Mesothelial cell of epicardium (in vitro differentiated cells): Measurements from ENCODE around the gene TENM4. TPM values are rescaled to one million over a fixed set of nuclear protein-coding genes. Genes with fewer than 3 reads are reported as not detected.
A peak's percentile ranks its signal among the peaks of the same experiment; 100 is the strongest.

ENCODE experiments used
- DNase-seq, 2 experiments: peaks; one replicate each; pipeline ENCODE4 v3.0.0; 2021; ENCODE audit warnings: low spot score in 2 of 2; ENCODE audit not compliant: unreplicated experiment in 2 of 2
- H3K27ac Mint-ChIP-seq: 2 replicates; pipeline ENCODE4 v1.8.0; 2021; ENCODE audit warnings: mixed read lengths
- H3K27me3 Mint-ChIP-seq: 2 replicates; pipeline ENCODE4 v1.8.0; 2021; ENCODE audit warnings: low read depth, mixed read lengths
- H3K36me3 Mint-ChIP-seq: 2 replicates; pipeline ENCODE4 v1.8.0; 2021; ENCODE audit warnings: mixed read lengths
- H3K4me1 Mint-ChIP-seq: 2 replicates; pipeline ENCODE4 v1.8.0; 2021; ENCODE audit warnings: mixed read lengths
- H3K4me3 Mint-ChIP-seq: 2 replicates; pipeline ENCODE4 v1.8.0; 2021; ENCODE audit warnings: mild to moderate bottlenecking, moderate library complexity, mixed read lengths
- H3K9me3 Mint-ChIP-seq: 2 replicates; pipeline ENCODE4 v1.8.0; 2021; ENCODE audit warnings: mixed read lengths
- total RNA-seq: library from RNA; stranded (reverse); gene quantifications from 3 replicates; pipeline ENCODE4 v1.2.1, GENCODE V29; 2021
- TF ChIP-seq, protein P1 (sequence below): fragments of 200-600 bp; sonication (generic); IDR thresholded peaks from one replicate; pipeline ENCODE4 v1.5.0; 2021; ENCODE audit warnings: antibody characterized with exemption; ENCODE audit not compliant: unreplicated experiment

TENM4 gene
- total RNA-seq, 1 donor from 2014 or later: 187 TPM

GRCh38 chr11:78684377-78684776 lies 756.5 kb downstream of the TENM4 start:
- no peak for DNase-seq

GRCh38 chr11:78683774-78684173 lies 757.1 kb downstream of the TENM4 start:
- Mint-ChIP-seq H3K9me3 (no peaks in the 10 kb centered on the region), H3K36me3 (peaks cover 28% of the 10 kb centered on the region), H3K27me3 (no peaks in the 10 kb centered on the region), H3K4me3 (peak overlapping the region; percentile 38), H3K27ac (no peak overlapping the region), H3K4me1 (peaks cover 6% of the 10 kb centered on the region)
- TF ChIP-seq, protein P1, sequence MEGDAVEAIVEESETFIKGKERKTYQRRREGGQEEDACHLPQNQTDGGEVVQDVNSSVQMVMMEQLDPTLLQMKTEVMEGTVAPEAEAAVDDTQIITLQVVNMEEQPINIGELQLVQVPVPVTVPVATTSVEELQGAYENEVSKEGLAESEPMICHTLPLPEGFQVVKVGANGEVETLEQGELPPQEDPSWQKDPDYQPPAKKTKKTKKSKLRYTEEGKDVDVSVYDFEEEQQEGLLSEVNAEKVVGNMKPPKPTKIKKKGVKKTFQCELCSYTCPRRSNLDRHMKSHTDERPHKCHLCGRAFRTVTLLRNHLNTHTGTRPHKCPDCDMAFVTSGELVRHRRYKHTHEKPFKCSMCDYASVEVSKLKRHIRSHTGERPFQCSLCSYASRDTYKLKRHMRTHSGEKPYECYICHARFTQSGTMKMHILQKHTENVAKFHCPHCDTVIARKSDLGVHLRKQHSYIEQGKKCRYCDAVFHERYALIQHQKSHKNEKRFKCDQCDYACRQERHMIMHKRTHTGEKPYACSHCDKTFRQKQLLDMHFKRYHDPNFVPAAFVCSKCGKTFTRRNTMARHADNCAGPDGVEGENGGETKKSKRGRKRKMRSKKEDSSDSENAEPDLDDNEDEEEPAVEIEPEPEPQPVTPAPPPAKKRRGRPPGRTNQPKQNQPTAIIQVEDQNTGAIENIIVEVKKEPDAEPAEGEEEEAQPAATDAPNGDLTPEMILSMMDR: no peak
- no peak for DNase-seq

More at GRCh38 chr11:78684377-78684776, 756.5 kb downstream of the TENM4 start:
- TF ChIP-seq, protein P1: no peak
- Mint-ChIP-seq H3K36me3 (peaks cover 28% of the 10 kb centered on the region), H3K4me3 (no peak overlapping the region), H3K27me3 (no peaks in the 10 kb centered on the region), H3K4me1 (peaks cover 12% of the 10 kb centered on the region), H3K9me3 (no peaks in the 10 kb centered on the region), H3K27ac (no peak overlapping the region)

DNA sequence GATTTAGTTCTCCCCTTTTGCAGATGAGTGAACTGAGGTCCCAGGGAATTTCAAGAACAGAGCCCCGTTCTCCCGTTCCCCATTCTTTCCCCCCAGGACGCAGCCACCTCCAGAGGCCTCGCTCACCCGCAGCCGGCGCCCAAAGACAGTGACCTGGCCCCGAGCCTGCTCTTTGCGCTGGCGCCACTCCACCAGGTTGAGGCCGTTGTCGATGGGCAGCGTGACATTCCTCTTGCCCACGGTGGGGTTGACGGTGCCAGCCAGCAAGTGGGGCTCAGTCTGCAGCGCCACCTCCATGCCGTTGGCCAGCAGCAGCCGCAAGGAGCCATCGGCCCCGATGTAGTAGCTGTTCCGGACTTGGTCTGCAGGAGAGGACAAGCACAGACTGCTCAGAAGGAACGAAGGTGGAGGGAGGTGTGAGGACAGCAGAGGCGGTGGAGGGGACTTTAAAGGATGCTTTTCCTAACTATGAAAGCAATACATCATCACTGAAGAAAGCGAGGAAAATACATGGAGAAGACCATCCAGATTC lies 764.7 kb downstream of the TENM4 start:
- no peaks in the 10 kb centered on the region for H3K27me3 Mint-ChIP-seq

DNA sequence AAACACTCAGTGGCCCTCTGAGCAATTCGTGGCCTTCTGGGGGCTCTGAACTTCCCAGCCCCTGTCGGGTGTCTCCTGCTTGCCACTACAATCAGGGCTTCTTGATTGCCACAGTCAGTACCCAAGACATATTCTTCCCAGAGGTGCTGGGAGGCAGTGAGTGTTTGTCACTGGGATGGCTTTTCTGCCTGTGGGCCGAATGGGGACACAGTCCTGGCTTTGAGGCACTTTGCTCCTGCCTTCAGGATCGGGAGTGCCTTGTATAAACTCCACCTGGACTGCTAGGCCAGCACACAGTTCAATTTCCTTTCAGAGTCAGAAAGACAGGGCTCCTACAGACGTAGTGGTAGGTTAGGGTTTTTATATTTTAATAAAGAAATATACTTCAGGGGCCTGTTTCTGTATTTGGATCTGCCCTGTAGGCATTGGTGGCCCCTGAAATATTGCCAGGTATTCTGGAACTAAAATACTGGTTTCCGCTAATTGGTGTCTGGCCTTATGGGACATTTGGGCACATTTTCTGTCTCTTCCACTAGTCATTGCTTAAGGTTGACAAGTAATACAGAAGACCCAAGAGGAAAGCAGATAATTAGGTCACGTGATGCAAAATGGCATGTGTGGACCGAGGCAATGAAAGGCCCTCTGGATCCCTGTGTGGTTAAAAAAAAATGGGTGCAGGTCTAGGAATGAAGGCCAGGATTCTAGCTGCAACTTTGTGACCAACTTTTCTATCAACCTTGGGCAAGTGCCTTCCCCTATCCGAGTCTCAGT lies 767.8 kb downstream of the TENM4 start:
- no peaks in the 10 kb centered on the region for H3K9me3 Mint-ChIP-seq
- TF ChIP-seq, protein P1: no peak
- no peak overlapping the region for H3K27ac Mint-ChIP-seq
- no peaks in the 10 kb centered on the region for H3K27me3 Mint-ChIP-seq
- peaks cover 55% of the 10 kb centered on the region for H3K36me3 Mint-ChIP-seq
- no peak overlapping the region for H3K4me3 Mint-ChIP-seq
- peaks cover 2% of the 10 kb centered on the region for H3K4me1 Mint-ChIP-seq
- DNase-seq: no peak

More for the DNA sequence above, 764.7 kb downstream of the TENM4 start:
- H3K4me3 Mint-ChIP-seq: no peak overlapping the region
- H3K4me1 Mint-ChIP-seq: no peaks in the 10 kb centered on the region
- H3K36me3 Mint-ChIP-seq: peaks cover 28% of the 10 kb centered on the region
- DNase-seq: no peak
- H3K9me3 Mint-ChIP-seq: no peaks in the 10 kb centered on the region
- no peak overlapping the region for H3K27ac Mint-ChIP-seq
- TF ChIP-seq, protein P1: no peak

- TF ChIP-seq, protein P1: no peak
- no peaks in the 10 kb centered on the region for H3K9me3 Mint-ChIP-seq
- no peak for DNase-seq
- no peak overlapping the region for H3K4me3 Mint-ChIP-seq
- no peaks in the 10 kb centered on the region for H3K27me3 Mint-ChIP-seq
- H3K4me1 Mint-ChIP-seq: peaks cover 17% of the 10 kb centered on the region
- H3K36me3 Mint-ChIP-seq: peaks cover 67% of the 10 kb centered on the region
- no peak overlapping the region for H3K27ac Mint-ChIP-seq
These were observed 771.6 kb downstream of the TENM4 start for GRCh38 chr11:78669249-78669648.
